Astrocyte (in vitro differentiated cells and primary cell): Measurements from ENCODE around the gene VSIG2. TPM values are rescaled to one million over a fixed set of nuclear protein-coding genes. Genes with fewer than 3 reads are reported as not detected.

ENCODE experiments used
- DNase-seq: peaks from one replicate; pipeline ENCODE4 v3.0.0-alpha.2; 2010; ENCODE audit warnings: low read depth
- FAIRE-seq: peaks from 2 replicates; lab custom pipeline; 2011; peaks lifted over from hg19 to GRCh38; lab: Jason Lieb, UNC
- H2AFZ ChIP-seq: 2 replicates; pipeline ENCODE4 v1.6.0; 2012; ENCODE audit warnings: low read depth, low read length, inconsistent platforms
- H3K27ac ChIP-seq: 2 replicates; pipeline ENCODE4 v1.5.1; 2011; ENCODE audit warnings: low read depth, low read length, inconsistent platforms
- H3K27me3 ChIP-seq: 2 replicates; pipeline ENCODE4 v1.6.0; 2011; ENCODE audit warnings: low read length, inconsistent platforms; ENCODE audit not compliant: insufficient read depth
- H3K36me3 ChIP-seq: 2 replicates; pipeline ENCODE4 v1.5.1; 2011; ENCODE audit warnings: low read length, inconsistent platforms; ENCODE audit not compliant: insufficient read depth
- H3K4me1 ChIP-seq: 2 replicates; pipeline ENCODE4 v1.5.1; 2011; ENCODE audit warnings: low read length, inconsistent platforms; ENCODE audit not compliant: insufficient read depth
- H3K4me2 ChIP-seq: 2 replicates; pipeline ENCODE4 v1.6.0; 2012; ENCODE audit warnings: low read length, inconsistent platforms
- H3K4me3 ChIP-seq: 2 replicates; pipeline ENCODE4 v1.5.1; 2011; ENCODE audit warnings: low read depth, mild to moderate bottlenecking, low read length, inconsistent platforms; ENCODE audit not compliant: insufficient read depth
- H3K79me2 ChIP-seq: 2 replicates; pipeline ENCODE4 v1.6.0; 2012; ENCODE audit warnings: mild to moderate bottlenecking, low read length, inconsistent platforms; ENCODE audit not compliant: insufficient read depth
- H3K9ac ChIP-seq: 2 replicates; pipeline ENCODE4 v1.6.0; 2012; ENCODE audit warnings: mild to moderate bottlenecking, low read length, inconsistent platforms
- H3K9me3 ChIP-seq: 2 replicates; pipeline ENCODE4 v1.5.1; 2012; ENCODE audit warnings: low read depth, mild to moderate bottlenecking, low read length, inconsistent platforms; ENCODE audit not compliant: insufficient read depth
- H4K20me1 ChIP-seq: 2 replicates; pipeline ENCODE4 v1.6.0; 2012; ENCODE audit warnings: low read length, inconsistent platforms; ENCODE audit not compliant: insufficient read depth
- H3K27ac Mint-ChIP-seq: one replicate; pipeline ENCODE4 v1.8.0; 2021; ENCODE audit warnings: mild to moderate bottlenecking, mixed read lengths; ENCODE audit not compliant: unreplicated experiment
- H3K27me3 Mint-ChIP-seq: one replicate; pipeline ENCODE4 v1.8.0; 2021; ENCODE audit warnings: low read depth, mixed read lengths; ENCODE audit not compliant: unreplicated experiment
- H3K36me3 Mint-ChIP-seq: one replicate; pipeline ENCODE4 v1.8.0; 2021; ENCODE audit warnings: low read depth, mixed read lengths; ENCODE audit not compliant: unreplicated experiment
- H3K4me1 Mint-ChIP-seq: one replicate; pipeline ENCODE4 v1.8.0; 2021; ENCODE audit warnings: low read depth, mixed read lengths; ENCODE audit not compliant: unreplicated experiment
- H3K4me3 Mint-ChIP-seq: one replicate; pipeline ENCODE4 v1.8.0; 2021; ENCODE audit warnings: mild to moderate bottlenecking, moderate library complexity, mixed read lengths; ENCODE audit not compliant: unreplicated experiment
- H3K9me3 Mint-ChIP-seq: one replicate; pipeline ENCODE4 v1.8.0; 2021; ENCODE audit warnings: mild to moderate bottlenecking, mixed read lengths; ENCODE audit not compliant: unreplicated experiment
- EZH2 ChIP-seq: IDR thresholded peaks from 2 replicates; pipeline ENCODE4 v1.6.1; 2012; ENCODE audit warnings: mild to moderate bottlenecking, low read length, inconsistent platforms; ENCODE audit not compliant: insufficient read depth
- total RNA-seq: library from RNA; stranded (reverse); gene quantifications from 2 replicates; pipeline ENCODE4 v1.2.1, GENCODE V29; 2021
- TF ChIP-seq, protein P1 (sequence below): IDR thresholded peaks from 2 replicates; pipeline ENCODE4 v1.5.1; 2011; ENCODE audit warnings: low read depth, mild to moderate bottlenecking, inconsistent platforms, low read length, moderate library complexity; ENCODE audit not compliant: insufficient read depth

The VSIG2 gene
- total RNA-seq, 1 donor from 2014 or later, result 0.18 TPM

DNA sequence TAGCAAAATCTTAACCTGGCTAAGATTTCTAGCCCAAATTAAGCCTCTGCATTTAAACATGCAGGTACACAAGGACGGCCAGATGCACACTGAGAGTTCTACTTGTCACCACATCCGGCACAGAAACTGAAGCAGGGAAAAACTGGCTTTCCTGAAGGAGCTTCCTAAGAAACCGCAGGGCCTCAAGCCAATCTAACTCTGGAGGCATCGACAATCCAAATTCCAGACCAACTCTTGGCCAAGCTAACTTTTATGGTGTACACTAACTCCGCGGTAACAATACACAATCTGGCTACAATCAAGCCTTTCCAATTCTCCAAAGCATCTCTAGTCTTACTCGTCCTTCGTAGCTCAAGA lies 46.9 kb upstream of the VSIG2 start:
- Mint-ChIP-seq H3K27ac (peak overlapping the region; percentile 83), H3K9me3 (no peaks in the 10 kb centered on the region), H3K27me3 (no peaks in the 10 kb centered on the region), H3K4me3 (peak overlapping the region; percentile 86), H3K36me3 (peaks cover 4% of the 10 kb centered on the region), H3K4me1 (peaks cover 18% of the 10 kb centered on the region)
- H3K4me3 ChIP-seq, result peak overlapping the region; percentile 86
- peak overlapping the region; percentile 92 for H3K27ac ChIP-seq
- H2AFZ ChIP-seq, result peak overlapping the region; percentile 47
- FAIRE-seq (peak; percentile 74), DNase-seq (peak; percentile 76)
- H3K9me3 ChIP-seq, result no peaks in the 10 kb centered on the region
- H3K36me3 ChIP-seq, result no peaks in the 10 kb centered on the region
- H3K4me2 ChIP-seq, result peak overlapping the region; percentile 96
- H3K4me1 ChIP-seq, result peaks cover 14% of the 10 kb centered on the region
- TF ChIP-seq, protein P1, sequence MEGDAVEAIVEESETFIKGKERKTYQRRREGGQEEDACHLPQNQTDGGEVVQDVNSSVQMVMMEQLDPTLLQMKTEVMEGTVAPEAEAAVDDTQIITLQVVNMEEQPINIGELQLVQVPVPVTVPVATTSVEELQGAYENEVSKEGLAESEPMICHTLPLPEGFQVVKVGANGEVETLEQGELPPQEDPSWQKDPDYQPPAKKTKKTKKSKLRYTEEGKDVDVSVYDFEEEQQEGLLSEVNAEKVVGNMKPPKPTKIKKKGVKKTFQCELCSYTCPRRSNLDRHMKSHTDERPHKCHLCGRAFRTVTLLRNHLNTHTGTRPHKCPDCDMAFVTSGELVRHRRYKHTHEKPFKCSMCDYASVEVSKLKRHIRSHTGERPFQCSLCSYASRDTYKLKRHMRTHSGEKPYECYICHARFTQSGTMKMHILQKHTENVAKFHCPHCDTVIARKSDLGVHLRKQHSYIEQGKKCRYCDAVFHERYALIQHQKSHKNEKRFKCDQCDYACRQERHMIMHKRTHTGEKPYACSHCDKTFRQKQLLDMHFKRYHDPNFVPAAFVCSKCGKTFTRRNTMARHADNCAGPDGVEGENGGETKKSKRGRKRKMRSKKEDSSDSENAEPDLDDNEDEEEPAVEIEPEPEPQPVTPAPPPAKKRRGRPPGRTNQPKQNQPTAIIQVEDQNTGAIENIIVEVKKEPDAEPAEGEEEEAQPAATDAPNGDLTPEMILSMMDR, result no peak
- no peak for TF ChIP-seq EZH2
- H4K20me1 ChIP-seq, result peaks cover 50% of the 10 kb centered on the region
- H3K9ac ChIP-seq, result peak overlapping the region; percentile 92
- no peaks in the 10 kb centered on the region for H3K27me3 ChIP-seq
- peaks cover 63% of the 10 kb centered on the region for H3K79me2 ChIP-seq

DNA sequence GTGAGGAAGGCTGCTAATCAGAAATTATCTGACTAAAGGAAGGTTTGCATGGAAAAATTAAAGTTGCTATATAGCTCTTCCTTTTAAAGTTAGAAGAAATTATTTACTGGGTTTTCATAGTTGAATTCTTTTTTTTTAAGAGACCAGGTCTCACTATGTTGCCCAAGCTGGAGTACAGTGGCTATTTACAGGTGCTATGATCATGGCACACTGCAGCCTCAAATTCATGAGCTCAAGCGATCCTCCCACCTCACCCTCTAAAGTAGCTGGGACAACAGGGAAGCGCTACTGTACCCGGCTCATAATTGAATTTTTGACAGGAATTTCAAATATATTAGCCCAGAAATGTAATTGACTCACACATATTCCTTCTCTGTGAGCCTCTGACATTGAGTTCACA lies 44.3 kb upstream of the VSIG2 start:
- Histone ChIP-seq H3K4me2 (no peak overlapping the region), H3K27me3 (no peaks in the 10 kb centered on the region), H3K9me3 (no peaks in the 10 kb centered on the region), H4K20me1 (peaks cover 76% of the 10 kb centered on the region), H3K9ac (no peak overlapping the region), H3K79me2 (peaks cover 89% of the 10 kb centered on the region), H3K36me3 (no peaks in the 10 kb centered on the region), H2AFZ (no peak overlapping the region), H3K4me3 (no peak overlapping the region), H3K27ac (no peak overlapping the region), H3K4me1 (peaks cover 11% of the 10 kb centered on the region)
- no peak overlapping the region for H3K27ac Mint-ChIP-seq
- no peak for FAIRE-seq
- no peak for DNase-seq
- no peaks in the 10 kb centered on the region for H3K9me3 Mint-ChIP-seq
- H3K36me3 Mint-ChIP-seq, result no peaks in the 10 kb centered on the region
- H3K4me1 Mint-ChIP-seq, result peaks cover 19% of the 10 kb centered on the region
- H3K4me3 Mint-ChIP-seq, result no peak overlapping the region
- H3K27me3 Mint-ChIP-seq, result no peaks in the 10 kb centered on the region
- TF ChIP-seq, protein P1, result no peak
- TF ChIP-seq EZH2, result no peak

DNA sequence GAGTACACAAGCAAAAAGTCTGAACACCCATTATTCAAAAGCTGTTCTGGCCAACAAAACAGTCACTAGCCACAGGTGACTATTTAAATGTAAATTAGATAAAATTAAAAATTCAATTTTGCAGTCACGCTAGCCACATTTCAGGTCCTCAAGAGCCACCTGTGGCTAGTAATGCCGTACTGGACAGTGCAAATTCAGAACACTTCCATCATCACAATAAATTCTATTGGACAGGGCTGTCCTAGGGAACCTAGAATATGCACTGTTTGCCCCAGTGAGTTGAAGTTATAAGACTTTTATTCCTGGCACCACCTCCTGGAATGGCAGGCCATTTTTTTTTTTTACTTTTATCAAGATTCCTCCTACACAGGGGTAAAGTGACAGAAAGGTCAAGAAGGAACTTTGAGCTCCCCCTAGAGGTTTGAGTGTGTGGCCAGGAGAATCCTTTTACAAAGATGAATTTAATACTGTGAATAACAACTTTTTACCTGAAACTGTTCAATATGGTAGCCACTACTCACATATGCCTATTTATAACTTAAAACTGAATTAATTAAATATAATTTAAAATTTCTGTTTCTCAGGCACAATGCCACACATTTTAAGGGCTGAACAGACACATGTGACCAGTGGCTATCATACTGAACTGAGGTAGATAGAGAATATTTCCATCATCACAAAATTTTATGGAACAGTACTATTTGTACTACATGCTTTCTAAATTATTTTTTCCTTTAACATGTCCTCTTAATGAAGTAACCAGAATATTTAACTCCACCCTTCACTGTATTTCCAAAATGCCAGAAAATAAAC lies 41.6 kb upstream of the VSIG2 start:
- Histone ChIP-seq H3K36me3 (no peaks in the 10 kb centered on the region), H3K4me1 (peaks cover 3% of the 10 kb centered on the region), H3K9me3 (no peaks in the 10 kb centered on the region), H3K27me3 (no peaks in the 10 kb centered on the region), H3K27ac (no peak overlapping the region), H3K9ac (no peak overlapping the region), H4K20me1 (peaks cover 95% of the 10 kb centered on the region), H2AFZ (no peak overlapping the region), H3K4me2 (no peak overlapping the region), H3K4me3 (no peak overlapping the region), H3K79me2 (peaks cover 100% of the 10 kb centered on the region)
- DNase-seq, result peak; percentile 18
- no peak overlapping the region for H3K27ac Mint-ChIP-seq
- peaks cover 19% of the 10 kb centered on the region for H3K4me1 Mint-ChIP-seq
- no peaks in the 10 kb centered on the region for H3K36me3 Mint-ChIP-seq
- no peaks in the 10 kb centered on the region for H3K9me3 Mint-ChIP-seq
- no peaks in the 10 kb centered on the region for H3K27me3 Mint-ChIP-seq
- TF ChIP-seq EZH2, result no peak
- TF ChIP-seq, protein P1, result peak; percentile 79
- FAIRE-seq, result no peak
- H3K4me3 Mint-ChIP-seq, result no peak overlapping the region
